K562 (cell line): ENCODE data around the gene SEC14L1. TPM values are rescaled to one million over a fixed set of nuclear protein-coding genes. Genes with fewer than 3 reads are reported as not detected.

Experiments
- ELF4 ChIP-seq: fragments of 450-650 bp; formaldehyde crosslinking; IDR thresholded peaks from 2 replicates; pipeline ENCODE4 v1.4.0; 2022; ENCODE audit warnings: missing genetic modification characterization
- SRSF1 ChIP-seq: fragments of 200-400 bp; formaldehyde crosslinking; IDR thresholded peaks from 2 replicates; pipeline ENCODE4 v1.6.1; 2017; ENCODE audit warnings: mild to moderate bottlenecking, low read depth, low read length, moderate library complexity
- ZNF24 ChIP-seq: fragments of 450-650 bp; IDR thresholded peaks from 2 replicates; pipeline ENCODE4 v1.6.1; 2016
- ZNF551 ChIP-seq: fragments of 250-450 bp; sonication (Bioruptor Pico); IDR thresholded peaks from 2 replicates; pipeline ENCODE4 v1.5.0; 2021; ENCODE audit warnings: mild to moderate bottlenecking, moderate library complexity
- ZNF695 ChIP-seq: fragments of 450-650 bp; formaldehyde crosslinking; IDR thresholded peaks from 2 replicates; pipeline ENCODE4 v1.4.0; 2020; ENCODE audit warnings: mild to moderate bottlenecking, moderate library complexity
- polyA plus RNA-seq, 8 experiments: library from polyadenylated mRNA; depleted of rRNA in 4 of 8; stranded (reverse) in 5 of 8; unstranded in 3 of 8; fragments of >200 nt; fragmentation: Nextera tagmentation in 2 of 8; fragmentation: Illumina TruSeq in 1 of 8; extraction: Ambion mirVana in 2 of 8; extraction: Trizol in 1 of 8; gene quantifications; 2 replicates each; pipeline versions ENCODE4 v1.2.1 to v1.2.3, GENCODE V29; 2011 to 2014; ENCODE audit warnings: inconsistent platforms in 1 of 8, missing spikeins in 1 of 8
- total RNA-seq, 7 experiments: library from RNA; depleted of rRNA in 6 of 7; stranded (reverse); fragments of >200 nt in 6 of 7; fragmentation: Illumina TruSeq in 2 of 7; extraction: Trizol in 2 of 7; gene quantifications; 2 replicates each; pipeline versions ENCODE4 v1.2.1 to v1.2.3, GENCODE V29; 2011 to 2021; ENCODE audit warnings: low replicate concordance in 1 of 7
- TF ChIP-seq, protein P1 (sequence below): sonication (generic); formaldehyde crosslinking; IDR thresholded peaks from 2 replicates; pipeline ENCODE4 v1.8.0; 2023; ENCODE audit warnings: missing genetic modification reagents, mild to moderate bottlenecking, borderline replicate concordance
- TF ChIP-seq, protein P2 (sequence below), 2 experiments: fragments of 450-650 bp in 1 of 2; sonication (generic) in 1 of 2; formaldehyde crosslinking in 1 of 2; IDR thresholded peaks; 2 replicates each; pipeline versions ENCODE4 v1.7.1 to v1.9.0; 2016 to 2022; ENCODE audit warnings: inconsistent platforms in 1 of 2, mild to moderate bottlenecking in 1 of 2, missing genetic modification reagents in 1 of 2
- TF ChIP-seq, protein P3 (sequence below): fragments of 150-350 bp; IDR thresholded peaks from 2 replicates; pipeline ENCODE4 v1.6.1; 2014; ENCODE audit warnings: low read depth, mild to moderate bottlenecking, low read length, borderline replicate concordance

The SEC14L1 gene
- total and polyA plus RNA-seq, 9 of the 15 experiments (the other 6 are each of a cell fraction or from before 2014, with no cell fraction given), result 3.1 to 39.7 (median 15.2) TPM

DNA sequence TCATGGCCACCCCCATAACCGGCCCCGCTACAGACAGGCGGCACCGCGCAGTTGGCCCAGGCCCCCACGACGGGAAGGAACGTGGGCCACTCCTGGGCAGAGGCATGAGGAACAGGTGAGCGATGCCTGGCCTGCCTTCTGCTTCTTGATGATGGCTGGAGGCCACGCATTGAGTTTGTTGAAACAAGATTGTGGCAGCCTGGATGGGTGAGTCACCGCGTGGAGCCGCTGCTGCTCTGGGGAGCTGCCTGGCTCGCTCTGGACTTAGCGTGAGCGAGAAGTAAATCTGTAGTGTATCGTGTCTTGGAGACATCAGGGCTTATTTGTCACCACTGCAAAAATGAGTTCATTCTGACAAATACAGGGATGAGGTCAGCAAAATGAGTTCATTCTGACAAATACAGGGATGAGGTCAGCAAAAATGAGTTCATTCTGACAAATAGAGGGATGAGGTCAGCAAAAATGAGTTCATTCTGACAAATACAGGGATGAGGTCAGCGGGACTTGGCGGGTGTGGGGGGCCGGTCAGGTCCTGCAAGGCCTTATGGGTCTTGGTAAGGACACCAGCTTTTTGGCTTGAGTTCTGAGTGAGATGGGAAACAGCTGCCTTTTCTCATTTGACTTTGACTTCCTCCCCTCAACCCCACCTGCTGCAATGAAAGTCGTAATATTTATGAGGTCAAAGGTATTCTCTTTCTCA, 93.0 kb downstream of the SEC14L1 start (continued):
- TF ChIP-seq, protein P1, sequence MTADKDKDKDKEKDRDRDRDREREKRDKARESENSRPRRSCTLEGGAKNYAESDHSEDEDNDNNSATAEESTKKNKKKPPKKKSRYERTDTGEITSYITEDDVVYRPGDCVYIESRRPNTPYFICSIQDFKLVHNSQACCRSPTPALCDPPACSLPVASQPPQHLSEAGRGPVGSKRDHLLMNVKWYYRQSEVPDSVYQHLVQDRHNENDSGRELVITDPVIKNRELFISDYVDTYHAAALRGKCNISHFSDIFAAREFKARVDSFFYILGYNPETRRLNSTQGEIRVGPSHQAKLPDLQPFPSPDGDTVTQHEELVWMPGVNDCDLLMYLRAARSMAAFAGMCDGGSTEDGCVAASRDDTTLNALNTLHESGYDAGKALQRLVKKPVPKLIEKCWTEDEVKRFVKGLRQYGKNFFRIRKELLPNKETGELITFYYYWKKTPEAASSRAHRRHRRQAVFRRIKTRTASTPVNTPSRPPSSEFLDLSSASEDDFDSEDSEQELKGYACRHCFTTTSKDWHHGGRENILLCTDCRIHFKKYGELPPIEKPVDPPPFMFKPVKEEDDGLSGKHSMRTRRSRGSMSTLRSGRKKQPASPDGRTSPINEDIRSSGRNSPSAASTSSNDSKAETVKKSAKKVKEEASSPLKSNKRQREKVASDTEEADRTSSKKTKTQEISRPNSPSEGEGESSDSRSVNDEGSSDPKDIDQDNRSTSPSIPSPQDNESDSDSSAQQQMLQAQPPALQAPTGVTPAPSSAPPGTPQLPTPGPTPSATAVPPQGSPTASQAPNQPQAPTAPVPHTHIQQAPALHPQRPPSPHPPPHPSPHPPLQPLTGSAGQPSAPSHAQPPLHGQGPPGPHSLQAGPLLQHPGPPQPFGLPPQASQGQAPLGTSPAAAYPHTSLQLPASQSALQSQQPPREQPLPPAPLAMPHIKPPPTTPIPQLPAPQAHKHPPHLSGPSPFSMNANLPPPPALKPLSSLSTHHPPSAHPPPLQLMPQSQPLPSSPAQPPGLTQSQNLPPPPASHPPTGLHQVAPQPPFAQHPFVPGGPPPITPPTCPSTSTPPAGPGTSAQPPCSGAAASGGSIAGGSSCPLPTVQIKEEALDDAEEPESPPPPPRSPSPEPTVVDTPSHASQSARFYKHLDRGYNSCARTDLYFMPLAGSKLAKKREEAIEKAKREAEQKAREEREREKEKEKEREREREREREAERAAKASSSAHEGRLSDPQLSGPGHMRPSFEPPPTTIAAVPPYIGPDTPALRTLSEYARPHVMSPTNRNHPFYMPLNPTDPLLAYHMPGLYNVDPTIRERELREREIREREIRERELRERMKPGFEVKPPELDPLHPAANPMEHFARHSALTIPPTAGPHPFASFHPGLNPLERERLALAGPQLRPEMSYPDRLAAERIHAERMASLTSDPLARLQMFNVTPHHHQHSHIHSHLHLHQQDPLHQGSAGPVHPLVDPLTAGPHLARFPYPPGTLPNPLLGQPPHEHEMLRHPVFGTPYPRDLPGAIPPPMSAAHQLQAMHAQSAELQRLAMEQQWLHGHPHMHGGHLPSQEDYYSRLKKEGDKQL (CRISPR knock-in tag), result no peak
- TF ChIP-seq SRSF1 (no peak), ELF4 (CRISPR knock-in tag) (no peak), ZNF695 (CRISPR knock-in tag) (no peak), ZNF24 (peak; percentile 78; the same call in 1 of the 2 replicates), ZNF551 (no peak)
- TF ChIP-seq, protein P2, sequence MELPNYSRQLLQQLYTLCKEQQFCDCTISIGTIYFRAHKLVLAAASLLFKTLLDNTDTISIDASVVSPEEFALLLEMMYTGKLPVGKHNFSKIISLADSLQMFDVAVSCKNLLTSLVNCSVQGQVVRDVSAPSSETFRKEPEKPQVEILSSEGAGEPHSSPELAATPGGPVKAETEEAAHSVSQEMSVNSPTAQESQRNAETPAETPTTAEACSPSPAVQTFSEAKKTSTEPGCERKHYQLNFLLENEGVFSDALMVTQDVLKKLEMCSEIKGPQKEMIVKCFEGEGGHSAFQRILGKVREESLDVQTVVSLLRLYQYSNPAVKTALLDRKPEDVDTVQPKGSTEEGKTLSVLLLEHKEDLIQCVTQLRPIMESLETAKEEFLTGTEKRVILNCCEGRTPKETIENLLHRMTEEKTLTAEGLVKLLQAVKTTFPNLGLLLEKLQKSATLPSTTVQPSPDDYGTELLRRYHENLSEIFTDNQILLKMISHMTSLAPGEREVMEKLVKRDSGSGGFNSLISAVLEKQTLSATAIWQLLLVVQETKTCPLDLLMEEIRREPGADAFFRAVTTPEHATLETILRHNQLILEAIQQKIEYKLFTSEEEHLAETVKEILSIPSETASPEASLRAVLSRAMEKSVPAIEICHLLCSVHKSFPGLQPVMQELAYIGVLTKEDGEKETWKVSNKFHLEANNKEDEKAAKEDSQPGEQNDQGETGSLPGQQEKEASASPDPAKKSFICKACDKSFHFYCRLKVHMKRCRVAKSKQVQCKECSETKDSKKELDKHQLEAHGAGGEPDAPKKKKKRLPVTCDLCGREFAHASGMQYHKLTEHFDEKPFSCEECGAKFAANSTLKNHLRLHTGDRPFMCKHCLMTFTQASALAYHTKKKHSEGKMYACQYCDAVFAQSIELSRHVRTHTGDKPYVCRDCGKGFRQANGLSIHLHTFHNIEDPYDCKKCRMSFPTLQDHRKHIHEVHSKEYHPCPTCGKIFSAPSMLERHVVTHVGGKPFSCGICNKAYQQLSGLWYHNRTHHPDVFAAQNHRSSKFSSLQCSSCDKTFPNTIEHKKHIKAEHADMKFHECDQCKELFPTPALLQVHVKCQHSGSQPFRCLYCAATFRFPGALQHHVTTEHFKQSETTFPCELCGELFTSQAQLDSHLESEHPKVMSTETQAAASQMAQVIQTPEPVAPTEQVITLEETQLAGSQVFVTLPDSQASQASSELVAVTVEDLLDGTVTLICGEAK (IDR thresholded peaks at IDR 0.05), result no peak; the same call in 1 of the 2 replicates
- TF ChIP-seq, protein P2 (CRISPR knock-in tag; IDR thresholded peaks at IDR 0.05), result no peak
- TF ChIP-seq, protein P3, sequence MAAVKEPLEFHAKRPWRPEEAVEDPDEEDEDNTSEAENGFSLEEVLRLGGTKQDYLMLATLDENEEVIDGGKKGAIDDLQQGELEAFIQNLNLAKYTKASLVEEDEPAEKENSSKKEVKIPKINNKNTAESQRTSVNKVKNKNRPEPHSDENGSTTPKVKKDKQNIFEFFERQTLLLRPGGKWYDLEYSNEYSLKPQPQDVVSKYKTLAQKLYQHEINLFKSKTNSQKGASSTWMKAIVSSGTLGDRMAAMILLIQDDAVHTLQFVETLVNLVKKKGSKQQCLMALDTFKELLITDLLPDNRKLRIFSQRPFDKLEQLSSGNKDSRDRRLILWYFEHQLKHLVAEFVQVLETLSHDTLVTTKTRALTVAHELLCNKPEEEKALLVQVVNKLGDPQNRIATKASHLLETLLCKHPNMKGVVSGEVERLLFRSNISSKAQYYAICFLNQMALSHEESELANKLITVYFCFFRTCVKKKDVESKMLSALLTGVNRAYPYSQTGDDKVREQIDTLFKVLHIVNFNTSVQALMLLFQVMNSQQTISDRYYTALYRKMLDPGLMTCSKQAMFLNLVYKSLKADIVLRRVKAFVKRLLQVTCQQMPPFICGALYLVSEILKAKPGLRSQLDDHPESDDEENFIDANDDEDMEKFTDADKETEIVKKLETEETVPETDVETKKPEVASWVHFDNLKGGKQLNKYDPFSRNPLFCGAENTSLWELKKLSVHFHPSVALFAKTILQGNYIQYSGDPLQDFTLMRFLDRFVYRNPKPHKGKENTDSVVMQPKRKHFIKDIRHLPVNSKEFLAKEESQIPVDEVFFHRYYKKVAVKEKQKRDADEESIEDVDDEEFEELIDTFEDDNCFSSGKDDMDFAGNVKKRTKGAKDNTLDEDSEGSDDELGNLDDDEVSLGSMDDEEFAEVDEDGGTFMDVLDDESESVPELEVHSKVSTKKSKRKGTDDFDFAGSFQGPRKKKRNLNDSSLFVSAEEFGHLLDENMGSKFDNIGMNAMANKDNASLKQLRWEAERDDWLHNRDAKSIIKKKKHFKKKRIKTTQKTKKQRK, result no peak
